HCT116 (cell line): ENCODE measurements around the gene HIBADH. TPM values are rescaled to one million over a fixed set of nuclear protein-coding genes. Genes with fewer than 3 reads are reported as not detected.

Experiments used
- ATAC-seq: fragments of 200-7000 bp; cut with Tn5 transposase; 2 replicates; pipeline ENCODE4 v1.9.1; 2020; ENCODE audit warnings: mild to moderate bottlenecking, moderate library complexity
- BruUV-seq: library from RNA; stranded (reverse); fragments of 400-500 nt; replicated peaks from 2 replicates; lab custom pipeline; 2021; lab: Mats Ljungman, UMichigan
- CTCF ChIA-PET: fragments of 300-600 bp; sonication (Branson Sonifier 250); formaldehyde crosslinking; loops from one replicate; lab custom pipeline; 2021; ENCODE audit warnings: antibody characterized with exemption; lab: Charles Lee
- POLR2A ChIA-PET: fragments of 300-600, 350-600 bp; sonication (Branson Sonifier 250); formaldehyde crosslinking; loops from one replicate; lab custom pipeline; 2021; ENCODE audit warnings: antibody characterized with exemption; lab: Charles Lee
- RAD21 ChIA-PET, 2 experiments: fragments of 300-600 bp; sonication (Branson Sonifier 250); formaldehyde crosslinking; loops; one replicate each; lab custom pipeline; 2023; ENCODE audit warnings: low total read pairs in 2 of 2; ENCODE audit not compliant: uncharacterized antibody in 2 of 2, unreplicated experiment in 2 of 2, low non-redundant PET in 1 of 2; lab: Charles Lee
- DNase-seq: peaks from one replicate; pipeline ENCODE4 v3.0.0-alpha.2; 2010; ENCODE audit warnings: low read depth, low spot score
- H2AFZ ChIP-seq: fragments of 200-600 bp; shearing (Covaris generic), sonication (generic); 2 replicates; pipeline ENCODE4 v1.6.1; 2017; ENCODE audit warnings: low read depth, mixed run types, mixed read lengths, antibody characterized with exemption, low read length; ENCODE audit not compliant: poor library complexity, severe bottlenecking
- H3K27ac ChIP-seq: 2 replicates; pipeline ENCODE4 v1.5.1; 2012; ENCODE audit warnings: low read depth, low read length
- H3K27me3 ChIP-seq: fragments of 200-600 bp; sonication (generic); 2 replicates; pipeline ENCODE4 v1.6.1; 2016; ENCODE audit warnings: mixed run types, low read length, mixed read lengths; ENCODE audit not compliant: insufficient read depth
- H3K36me3 ChIP-seq, 2 experiments: fragments of 200-500 bp in 1 of 2; fragments of 200-600 bp in 1 of 2; sonication (Bioruptor generic) in 1 of 2; sonication (generic) in 1 of 2; 2 replicates each; pipeline versions ENCODE4 v1.5.1 to v1.6.1; 2014 to 2016; ENCODE audit warnings: low read length in 2 of 2, inconsistent platforms in 1 of 2, mixed read lengths in 1 of 2, mixed run types in 1 of 2; ENCODE audit not compliant: insufficient read depth in 2 of 2, control insufficient read depth in 1 of 2
- H3K4me1 ChIP-seq, 2 experiments: fragments of 200-600 bp in 1 of 2; sonication (generic) in 1 of 2; 2 replicates each; pipeline versions ENCODE4 v1.5.1 to v1.6.1; 2012 to 2017; ENCODE audit warnings: low read length in 2 of 2, inconsistent platforms in 1 of 2, mild to moderate bottlenecking in 1 of 2, mixed read lengths in 1 of 2, mixed run types in 1 of 2, moderate library complexity in 1 of 2; ENCODE audit not compliant: insufficient read depth in 2 of 2, control insufficient read depth in 1 of 2
- H3K4me2 ChIP-seq: fragments of 200-600 bp; sonication (generic); 2 replicates; pipeline ENCODE4 v1.6.1; 2017; ENCODE audit warnings: mixed run types, low read length, mixed read lengths
- H3K4me3 ChIP-seq, 2 experiments: fragments of 200-600 bp in 1 of 2; sonication (generic) in 1 of 2; replicated peaks in 1 of 2; 2 replicates each; pipeline ENCODE4 v1.5.1; 2011 to 2016; ENCODE audit warnings: low read length in 2 of 2, control low read depth in 1 of 2, low read depth in 1 of 2, mild to moderate bottlenecking in 1 of 2, mixed read lengths in 1 of 2, mixed run types in 1 of 2
- H3K79me2 ChIP-seq: fragments of 200-600 bp; sonication (generic); 2 replicates; pipeline ENCODE4 v1.6.1; 2017; ENCODE audit warnings: mild to moderate bottlenecking, mixed run types, low read length, moderate library complexity, mixed read lengths; ENCODE audit not compliant: insufficient read depth
- H3K9ac ChIP-seq: fragments of 200-600 bp; sonication (generic); 2 replicates; pipeline ENCODE4 v1.6.1; 2016; ENCODE audit warnings: low read length, mixed read lengths
- H3K9me2 ChIP-seq: fragments of 200-600 bp; sonication (generic), shearing (Covaris generic); 2 replicates; pipeline ENCODE4 v1.6.1; 2017; ENCODE audit warnings: mixed run types, mild to moderate bottlenecking, moderate library complexity; ENCODE audit not compliant: insufficient read depth
- H3K9me3 ChIP-seq, 2 experiments: fragments of 200-500 bp in 1 of 2; fragments of 200-600 bp in 1 of 2; sonication (Bioruptor generic) in 1 of 2; sonication (generic) in 1 of 2; 2 replicates each; pipeline ENCODE4 v1.6.1; 2014 to 2017; ENCODE audit warnings: low read length in 2 of 2, mixed read lengths in 2 of 2, inconsistent platforms in 1 of 2, low read depth in 1 of 2, mild to moderate bottlenecking in 1 of 2, mixed run types in 1 of 2, moderate library complexity in 1 of 2; ENCODE audit not compliant: control insufficient read depth in 1 of 2, insufficient read depth in 1 of 2
- H4K20me1 ChIP-seq: fragments of 200-600 bp; sonication (generic), shearing (Covaris generic); 2 replicates; pipeline ENCODE4 v1.6.1; 2017; ENCODE audit warnings: mixed run types, mild to moderate bottlenecking, moderate library complexity; ENCODE audit not compliant: insufficient read depth
- JUND ChIP-seq: IDR thresholded peaks from 2 replicates; pipeline ENCODE4 v1.6.1; 2012
- POLR2A ChIP-seq: IDR thresholded peaks from 2 replicates; pipeline ENCODE4 v1.7.0; 2011; ENCODE audit warnings: borderline replicate concordance; ENCODE audit not compliant: insufficient read depth, insufficient read length; ENCODE audit errors: extremely low read depth
- REST ChIP-seq: IDR thresholded peaks from 2 replicates; pipeline ENCODE4 v1.6.1; 2012; ENCODE audit warnings: low read depth
- SIN3A ChIP-seq: IDR thresholded peaks from 2 replicates; pipeline ENCODE4 v1.6.1; 2012; ENCODE audit warnings: low read depth
- SRF ChIP-seq: IDR thresholded peaks from 2 replicates; pipeline ENCODE4 v1.6.1; 2012; ENCODE audit warnings: low read depth
- YY1 ChIP-seq: IDR thresholded peaks from 2 replicates; pipeline ENCODE4 v1.6.1; 2011; ENCODE audit warnings: low read length, low read depth, moderate library complexity, mild to moderate bottlenecking; ENCODE audit not compliant: insufficient replicate concordance; ENCODE audit errors: extremely low read depth
- ZNF274 ChIP-seq: fragments of 200-500 bp; sonication (Bioruptor generic); IDR thresholded peaks from 2 replicates; pipeline ENCODE4 v1.6.1; 2014; ENCODE audit warnings: mild to moderate bottlenecking, low read depth, low read length, inconsistent platforms
- intact Hi-C: fragments of 100-400 bp; cut with micrococcal nuclease; formaldehyde crosslinking; loops from 2 replicates; pipeline ENCODE4 v1.10.0; 2022
- total RNA-seq: library from RNA; stranded (reverse); gene quantifications from one replicate; pipeline ENCODE4 v1.2.1, GENCODE V29; 2021; ENCODE audit not compliant: unreplicated experiment
- TF ChIP-seq, protein P1 (sequence below): IDR thresholded peaks from 2 replicates; pipeline ENCODE4 v1.6.1; 2011; ENCODE audit warnings: mild to moderate bottlenecking, low read length, moderate library complexity; ENCODE audit not compliant: insufficient replicate concordance; ENCODE audit errors: extremely low read depth

The HIBADH gene
- total RNA-seq, 1 experiment from 2014 or later, result 32.4 TPM

- DNase-seq (no peak), ATAC-seq (no peak)
- RAD21 ChIA-PET, result no interaction called here
- POLR2A ChIA-PET, result no interaction called here
- H3K79me2 ChIP-seq, result no peaks in the 10 kb centered on the region
- H3K27me3 ChIP-seq, result no peaks in the 10 kb centered on the region
- no peak overlapping the region for H3K9ac ChIP-seq
- H3K4me3 ChIP-seq, result no peak overlapping the region
- no peaks in the 10 kb centered on the region for H3K4me1 ChIP-seq
- H3K27ac ChIP-seq, result no peak overlapping the region
- intact Hi-C loops, result loop anchor here (1.0 to 10.0 kb wide), 5 partner anchors 339 to 449 kb away; no protein-coding TSS in a partner anchor
- no TSS peak for BruUV-seq
- H3K9me2 ChIP-seq, result no peaks in the 10 kb centered on the region
- CTCF ChIA-PET, result no interaction called here
- no peaks in the 10 kb centered on the region for H3K9me3 ChIP-seq
- no peaks in the 10 kb centered on the region for H4K20me1 ChIP-seq
- H3K36me3 ChIP-seq, result no peaks in the 10 kb centered on the region
- H2AFZ ChIP-seq, result no peak overlapping the region
- no peak overlapping the region for H3K4me2 ChIP-seq
- TF ChIP-seq JUND (no peak), SIN3A (no peak), ZNF274 (no peak), SRF (no peak), REST (no peak), POLR2A (no peak), YY1 (no peak)
- TF ChIP-seq, protein P1, sequence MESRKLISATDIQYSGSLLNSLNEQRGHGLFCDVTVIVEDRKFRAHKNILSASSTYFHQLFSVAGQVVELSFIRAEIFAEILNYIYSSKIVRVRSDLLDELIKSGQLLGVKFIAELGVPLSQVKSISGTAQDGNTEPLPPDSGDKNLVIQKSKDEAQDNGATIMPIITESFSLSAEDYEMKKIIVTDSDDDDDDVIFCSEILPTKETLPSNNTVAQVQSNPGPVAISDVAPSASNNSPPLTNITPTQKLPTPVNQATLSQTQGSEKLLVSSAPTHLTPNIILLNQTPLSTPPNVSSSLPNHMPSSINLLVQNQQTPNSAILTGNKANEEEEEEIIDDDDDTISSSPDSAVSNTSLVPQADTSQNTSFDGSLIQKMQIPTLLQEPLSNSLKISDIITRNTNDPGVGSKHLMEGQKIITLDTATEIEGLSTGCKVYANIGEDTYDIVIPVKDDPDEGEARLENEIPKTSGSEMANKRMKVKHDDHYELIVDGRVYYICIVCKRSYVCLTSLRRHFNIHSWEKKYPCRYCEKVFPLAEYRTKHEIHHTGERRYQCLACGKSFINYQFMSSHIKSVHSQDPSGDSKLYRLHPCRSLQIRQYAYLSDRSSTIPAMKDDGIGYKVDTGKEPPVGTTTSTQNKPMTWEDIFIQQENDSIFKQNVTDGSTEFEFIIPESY, result no peak
- TF ChIP-seq, all 23 proteins: peak for 0
These were observed 87.1 kb downstream of the HIBADH start for GRCh38 chr7:27575613-27576012.
